Measurements from ENCODE around the gene EEF1E1.

EEF1E1 gene

GRCh38 chr6:8102122-8102958, at the start of gene EEF1E1:
Gene EEF1E1, minus strand, starts transcription at chr6:8102548. Its CDS starts 27 bp downstream, at chr6:8102521.
- in situ Hi-C loops (cut with MboI; ENCODE audit: low sequenced_read_pairs), result no loop called here

- in situ Hi-C loops (cut with MboI; ENCODE audit: low sequenced_read_pairs), result no loop called here
Measured at GRCh38 chr6:8149350-8149749, 47.0 kb upstream of the EEF1E1 start.

- in situ Hi-C loops (cut with MboI; ENCODE audit: low sequenced_read_pairs), result no loop called here
Measured at GRCh38 chr6:8143945-8144344, 41.6 kb upstream of the EEF1E1 start.

- in situ Hi-C loops (cut with MboI; ENCODE audit: low sequenced_read_pairs), result no loop called here
Measured at GRCh38 chr6:8139451-8139850, 37.1 kb upstream of the EEF1E1 start.

GRCh38 chr6:8137529-8137939, 35.2 kb upstream of the EEF1E1 start:
- in situ Hi-C loops (cut with MboI; ENCODE audit: low sequenced_read_pairs), result no loop called here

GRCh38 chr6:8135276-8135675, 32.9 kb upstream of the EEF1E1 start:
- in situ Hi-C loops (cut with MboI; ENCODE audit: low sequenced_read_pairs), result no loop called here

GRCh38 chr6:8132130-8132529, 29.8 kb upstream of the EEF1E1 start:
- in situ Hi-C loops (cut with MboI; ENCODE audit: low sequenced_read_pairs), result no loop called here

GRCh38 chr6:8131265-8131897, 29.0 kb upstream of the EEF1E1 start:
- in situ Hi-C loops (cut with MboI; ENCODE audit: low sequenced_read_pairs), result no loop called here

GRCh38 chr6:8130399-8130798, 28.1 kb upstream of the EEF1E1 start:
- in situ Hi-C loops (cut with MboI; ENCODE audit: low sequenced_read_pairs), result no loop called here

GRCh38 chr6:8123236-8123635, 20.9 kb upstream of the EEF1E1 start:
- in situ Hi-C loops (cut with MboI; ENCODE audit: low sequenced_read_pairs), result loop anchor here (10.0 kb wide), 1 partner anchor 102 kb away; no protein-coding TSS in a partner anchor

GRCh38 chr6:8114956-8115355, 12.6 kb upstream of the EEF1E1 start:
- in situ Hi-C loops (cut with MboI; ENCODE audit: low sequenced_read_pairs), result no loop called here

- in situ Hi-C loops (cut with MboI; ENCODE audit: low sequenced_read_pairs), result no loop called here
Measured at GRCh38 chr6:8113131-8113654, 10.8 kb upstream of the EEF1E1 start.

GRCh38 chr6:8110725-8111124, 8.4 kb upstream of the EEF1E1 start:
- in situ Hi-C loops (cut with MboI; ENCODE audit: low sequenced_read_pairs), result no loop called here

- in situ Hi-C loops (cut with MboI; ENCODE audit: low sequenced_read_pairs), result no loop called here
Measured at GRCh38 chr6:8110117-8110721, 7.9 kb upstream of the EEF1E1 start.

GRCh38 chr6:8108759-8109539, 6.6 kb upstream of the EEF1E1 start:
- in situ Hi-C loops (cut with MboI; ENCODE audit: low sequenced_read_pairs), result no loop called here

GRCh38 chr6:8108031-8108660, 5.8 kb upstream of the EEF1E1 start:
- in situ Hi-C loops (cut with MboI; ENCODE audit: low sequenced_read_pairs), result no loop called here

- in situ Hi-C loops (cut with MboI; ENCODE audit: low sequenced_read_pairs), result no loop called here
Measured at GRCh38 chr6:8105791-8106190, 3.4 kb upstream of the EEF1E1 start.

- in situ Hi-C loops (cut with MboI; ENCODE audit: low sequenced_read_pairs), result no loop called here
Measured at GRCh38 chr6:8103726-8104125, 1.4 kb upstream of the EEF1E1 start.

- in situ Hi-C loops (cut with MboI; ENCODE audit: low sequenced_read_pairs), result no loop called here
Measured at GRCh38 chr6:8100159-8100854, 2.0 kb downstream of the EEF1E1 start.

- in situ Hi-C loops (cut with MboI; ENCODE audit: low sequenced_read_pairs), result no loop called here
Measured at GRCh38 chr6:8090650-8091049, 11.7 kb downstream of the EEF1E1 start.

Data from HL-60/S4 (cell line).